PC-9 (cell line): ENCODE measurements around the gene ATP2B3. TPM values are rescaled to one million over a fixed set of nuclear protein-coding genes. Genes with fewer than 3 reads are reported as not detected.

Experiments used
- BruUV-seq: library from RNA; stranded (reverse); fragments of 400-500 nt; replicated peaks from 2 replicates; lab custom pipeline; 2021; lab: Mats Ljungman, UMichigan
- CTCF ChIA-PET: fragments of 300-600 bp; sonication (Branson Sonifier 250); formaldehyde crosslinking; loops from one replicate; lab custom pipeline; 2022; ENCODE audit warnings: antibody characterized with exemption; lab: Charles Lee
- POLR2A ChIA-PET: fragments of 300-600 bp; sonication (Branson Sonifier 250); formaldehyde crosslinking; loops from one replicate; lab custom pipeline; 2022; ENCODE audit warnings: antibody characterized with exemption; ENCODE audit not compliant: unreplicated experiment; lab: Charles Lee
- DNase-seq, 2 experiments: peaks; one replicate each; pipeline versions ENCODE4 v3.0.0 to v3.0.0-alpha.2; 2015 to 2022; ENCODE audit warnings: mixed read lengths in 1 of 2
- H2AFZ ChIP-seq: fragments of 200-600 bp; sonication (generic); 2 replicates; pipeline ENCODE4 v1.8.1; 2017; ENCODE audit warnings: antibody characterized with exemption
- H3F3A ChIP-seq: fragments of 200-600 bp; sonication (generic); 2 replicates; pipeline ENCODE4 v1.8.1; 2017; ENCODE audit warnings: antibody characterized with exemption, mild to moderate bottlenecking, low read depth; ENCODE audit not compliant: insufficient read depth
- H3K27ac ChIP-seq: fragments of 200-600 bp; sonication (generic); 2 replicates; pipeline ENCODE4 v1.6.1; 2016; ENCODE audit warnings: mixed run types
- H3K27me3 ChIP-seq: fragments of 200-600 bp; sonication (generic); 2 replicates; pipeline ENCODE4 v1.6.1; 2016; ENCODE audit warnings: low read depth, mixed run types; ENCODE audit not compliant: insufficient read depth
- H3K36me3 ChIP-seq: fragments of 200-600 bp; sonication (generic); 2 replicates; pipeline ENCODE4 v1.6.1; 2016; ENCODE audit warnings: low read depth, mixed run types
- H3K4me1 ChIP-seq: fragments of 200-600 bp; sonication (generic); replicated peaks from 2 replicates; pipeline ENCODE4 v1.6.1; 2016; ENCODE audit warnings: mixed run types; ENCODE audit not compliant: insufficient read depth
- H3K4me2 ChIP-seq: fragments of 200-600 bp; sonication (generic); 2 replicates; pipeline ENCODE4 v1.6.1; 2017; ENCODE audit warnings: mixed run types
- H3K4me3 ChIP-seq: fragments of 200-600 bp; sonication (generic); 2 replicates; pipeline ENCODE4 v1.6.1; 2016; ENCODE audit warnings: mixed run types
- H3K79me2 ChIP-seq: fragments of 200-600 bp; sonication (generic); 2 replicates; pipeline ENCODE4 v1.6.1; 2017; ENCODE audit warnings: low read depth, mixed run types
- H3K9me2 ChIP-seq: fragments of 200-600 bp; sonication (generic); 2 replicates; pipeline ENCODE4 v1.8.1; 2017; ENCODE audit warnings: mild to moderate bottlenecking; ENCODE audit not compliant: insufficient read depth
- H3K9me3 ChIP-seq: fragments of 200-600 bp; sonication (generic); 2 replicates; pipeline ENCODE4 v1.8.1; 2016; ENCODE audit warnings: low read depth; ENCODE audit not compliant: insufficient read depth
- H4K20me1 ChIP-seq: fragments of 200-600 bp; sonication (generic); 2 replicates; pipeline ENCODE4 v1.8.1; 2017; ENCODE audit not compliant: insufficient read depth
- CTCF ChIP-seq: fragments of 200-600 bp; sonication (generic); conservative IDR thresholded peaks from 2 replicates; pipeline ENCODE4 v1.6.1; 2017; ENCODE audit warnings: mixed run types, antibody characterized with exemption, mild to moderate bottlenecking, moderate library complexity
- EZH2 ChIP-seq: fragments of 200-600 bp; sonication (generic); IDR thresholded peaks from 2 replicates; pipeline ENCODE4 v1.8.0; 2017; ENCODE audit warnings: antibody characterized with exemption, low read depth
- intact Hi-C: fragments of 100-400 bp; cut with micrococcal nuclease; formaldehyde crosslinking; loops from one replicate; pipeline ENCODE4 v1.10.0; 2022; ENCODE audit not compliant: unreplicated experiment
- total RNA-seq: library from RNA; stranded (reverse); gene quantifications from 2 replicates; pipeline ENCODE4 v1.2.3, GENCODE V29; 2021

The ATP2B3 gene
- total RNA-seq, 1 experiment from 2014 or later, result not detected

GRCh38 chrX:153544727-153545126 lies 27.3 kb downstream of the ATP2B3 start:
- intact Hi-C loops, result no loop called here

GRCh38 chrX:153546386-153546785 lies 28.9 kb downstream of the ATP2B3 start:
- Histone ChIP-seq H3K79me2 (no peaks in the 10 kb centered on the region), H3K9me2 (no peaks in the 10 kb centered on the region), H3K4me2 (no peak overlapping the region), H3K27ac (no peak overlapping the region), H3K4me1 (no peaks in the 10 kb centered on the region), H4K20me1 (no peaks in the 10 kb centered on the region), H3K27me3 (0 out of 2 replicates have a peak, but pooled peaks cover 7% of the 10 kb centered on the region), H3K4me3 (no peak overlapping the region), H3F3A (no peaks in the 10 kb centered on the region), H2AFZ (no peak overlapping the region), H3K36me3 (no peaks in the 10 kb centered on the region), H3K9me3 (no peaks in the 10 kb centered on the region)
- intact Hi-C loops, result no loop called here
- ChIA-PET CTCF (no interaction called here), POLR2A (no interaction called here)
- no TSS peak for BruUV-seq
- TF ChIP-seq CTCF (no peak), EZH2 (no peak)
- no peak for DNase-seq

More at GRCh38 chrX:153544727-153545126, 27.3 kb downstream of the ATP2B3 start:
- no peak for DNase-seq
- Histone ChIP-seq H3K4me3 (no peak overlapping the region), H2AFZ (no peak overlapping the region), H3K27me3 (0 out of 2 replicates have a peak, but pooled peaks cover 6% of the 10 kb centered on the region), H3K27ac (no peak overlapping the region), H3K36me3 (no peaks in the 10 kb centered on the region), H4K20me1 (no peaks in the 10 kb centered on the region), H3K4me2 (no peak overlapping the region), H3K79me2 (no peaks in the 10 kb centered on the region), H3K4me1 (no peaks in the 10 kb centered on the region), H3F3A (no peaks in the 10 kb centered on the region), H3K9me3 (no peaks in the 10 kb centered on the region), H3K9me2 (no peaks in the 10 kb centered on the region)
- ChIA-PET CTCF (interaction anchor here (0.6 kb wide), 1 partner anchor 66 kb away, joined by 8 read pairs; no protein-coding TSS in a partner anchor), POLR2A (no interaction called here)
- no TSS peak for BruUV-seq
- no peak for TF ChIP-seq CTCF
- no peak for TF ChIP-seq EZH2

- Histone ChIP-seq H3K9me3 (no peaks in the 10 kb centered on the region), H4K20me1 (no peaks in the 10 kb centered on the region), H3K27ac (no peak overlapping the region), H3K27me3 (0 out of 2 replicates have a peak, but pooled peaks cover 10% of the 10 kb centered on the region), H3F3A (no peaks in the 10 kb centered on the region), H3K4me2 (no peak overlapping the region), H2AFZ (no peak overlapping the region), H3K36me3 (no peaks in the 10 kb centered on the region), H3K4me3 (no peak overlapping the region), H3K9me2 (no peaks in the 10 kb centered on the region), H3K79me2 (no peaks in the 10 kb centered on the region), H3K4me1 (no peaks in the 10 kb centered on the region)
- BruUV-seq, result no TSS peak
- ChIA-PET CTCF (no interaction called here), POLR2A (no interaction called here)
- intact Hi-C loops, result no loop called here
- no peak for DNase-seq
- TF ChIP-seq EZH2 (no peak), CTCF (no peak)
Measured at GRCh38 chrX:153547195-153547594, 29.8 kb downstream of the ATP2B3 start.
